NCI-H748 (cell line): ENCODE data around the gene SH3D19.
"Not testable (repeated sequence)": the region's sequence is repeated elsewhere in the genome, so short reads cannot be mapped to it uniquely, and the experiment has no call there.

Experiments used
- DNase-seq: peaks from one replicate; lab custom pipeline; 2025; ENCODE audit not compliant: unreplicated experiment; lab: John Stamatoyannopoulos, UW

Gene SH3D19

DNA sequence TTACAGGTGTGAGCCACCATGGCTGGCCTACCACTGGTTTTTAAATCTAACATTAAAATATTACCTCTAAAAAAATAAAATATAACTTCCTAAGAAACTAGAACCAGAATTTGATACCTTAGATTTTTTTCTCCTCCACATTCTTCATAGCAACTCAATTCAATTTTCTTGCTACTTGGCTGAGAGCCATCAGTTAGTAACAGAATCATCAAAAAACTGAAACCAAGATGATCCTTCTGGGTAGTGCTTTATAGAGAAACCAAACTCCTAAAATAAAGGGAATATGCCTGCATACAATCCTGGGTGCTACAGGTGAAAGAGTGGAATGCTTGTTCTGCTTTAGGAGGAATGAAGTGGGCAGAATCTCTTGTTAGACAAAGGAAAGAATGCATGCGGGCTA is 161.6 kb downstream of the SH3D19 start:
- DNase-seq: no peak

DNA sequence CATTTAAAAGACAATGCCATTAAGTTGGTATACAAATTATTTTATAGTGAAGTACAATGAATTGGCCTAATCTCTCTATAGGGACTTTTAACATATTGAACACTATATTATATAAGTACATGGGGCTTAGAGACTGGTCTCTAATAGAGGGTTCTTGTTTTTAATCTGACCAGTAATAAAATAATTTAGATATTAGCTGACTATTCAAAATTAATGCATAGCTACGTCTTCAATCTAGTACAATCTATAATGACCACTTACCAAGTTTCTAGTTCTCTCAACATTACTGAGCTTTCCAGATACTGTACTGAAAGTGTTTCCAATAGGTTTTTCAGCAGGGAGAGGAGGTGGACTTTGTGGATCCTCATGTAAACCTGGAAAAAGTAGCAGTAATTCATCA is 166.4 kb downstream of the SH3D19 start:
- DNase-seq: no peak

DNA sequence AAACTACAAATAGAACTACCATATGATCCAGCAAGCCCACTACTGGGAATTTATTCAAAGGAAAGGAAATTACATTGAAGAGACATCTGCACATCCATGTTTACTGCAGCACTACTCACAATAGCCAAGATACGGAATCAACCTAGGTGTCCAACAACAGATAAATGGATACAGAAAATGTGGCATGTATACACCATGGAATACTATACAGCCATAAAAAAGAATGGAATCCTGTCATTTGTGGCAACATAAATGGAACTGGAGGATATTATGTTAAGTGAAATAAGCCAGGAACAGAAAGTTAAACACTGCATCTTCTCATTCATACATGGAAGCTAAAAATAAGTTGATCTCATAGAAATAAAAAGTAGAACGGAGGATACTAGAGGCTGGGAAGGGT is 167.9 kb downstream of the SH3D19 start:
- no peak for DNase-seq

DNA sequence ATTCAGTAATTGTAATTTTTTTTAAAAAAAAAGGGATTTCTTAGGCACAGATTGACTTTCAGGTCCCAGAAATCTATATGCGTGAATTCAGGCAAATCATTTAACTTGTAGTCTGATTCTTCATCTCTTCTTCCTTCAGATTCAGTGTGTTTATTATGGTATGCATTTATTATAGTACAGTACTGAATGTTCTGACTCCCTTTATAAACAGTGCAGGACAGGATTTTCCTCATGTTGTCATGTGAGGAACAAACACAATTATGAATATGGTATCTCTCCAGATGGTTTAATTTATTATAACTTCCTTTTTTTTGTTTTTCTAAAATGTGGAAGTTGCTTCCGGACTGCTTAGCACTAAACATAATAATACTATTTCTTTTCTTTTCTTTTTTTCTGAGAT is 171.8 kb downstream of the SH3D19 start:
- no peak for DNase-seq

DNA sequence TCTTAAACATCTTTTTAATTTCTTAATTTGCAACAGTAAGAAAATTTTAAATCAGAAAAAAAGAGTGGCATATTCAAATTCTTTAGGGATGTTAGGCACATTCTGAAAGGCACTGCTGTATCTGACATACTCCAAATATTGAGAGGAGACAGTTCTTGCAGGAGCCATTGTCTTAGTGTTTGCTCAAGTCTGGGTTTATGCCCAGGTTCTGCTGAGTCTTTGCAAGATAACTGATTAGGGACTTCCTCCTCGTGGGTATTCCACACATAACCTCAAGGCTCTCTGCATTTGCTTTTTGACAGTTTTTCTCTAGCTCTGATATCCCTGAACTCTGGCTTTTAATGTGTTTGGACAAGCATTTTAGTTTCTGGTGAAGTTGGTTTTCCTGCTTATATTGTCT is 173.4 kb downstream of the SH3D19 start:
- DNase-seq: peak; percentile 19

DNA sequence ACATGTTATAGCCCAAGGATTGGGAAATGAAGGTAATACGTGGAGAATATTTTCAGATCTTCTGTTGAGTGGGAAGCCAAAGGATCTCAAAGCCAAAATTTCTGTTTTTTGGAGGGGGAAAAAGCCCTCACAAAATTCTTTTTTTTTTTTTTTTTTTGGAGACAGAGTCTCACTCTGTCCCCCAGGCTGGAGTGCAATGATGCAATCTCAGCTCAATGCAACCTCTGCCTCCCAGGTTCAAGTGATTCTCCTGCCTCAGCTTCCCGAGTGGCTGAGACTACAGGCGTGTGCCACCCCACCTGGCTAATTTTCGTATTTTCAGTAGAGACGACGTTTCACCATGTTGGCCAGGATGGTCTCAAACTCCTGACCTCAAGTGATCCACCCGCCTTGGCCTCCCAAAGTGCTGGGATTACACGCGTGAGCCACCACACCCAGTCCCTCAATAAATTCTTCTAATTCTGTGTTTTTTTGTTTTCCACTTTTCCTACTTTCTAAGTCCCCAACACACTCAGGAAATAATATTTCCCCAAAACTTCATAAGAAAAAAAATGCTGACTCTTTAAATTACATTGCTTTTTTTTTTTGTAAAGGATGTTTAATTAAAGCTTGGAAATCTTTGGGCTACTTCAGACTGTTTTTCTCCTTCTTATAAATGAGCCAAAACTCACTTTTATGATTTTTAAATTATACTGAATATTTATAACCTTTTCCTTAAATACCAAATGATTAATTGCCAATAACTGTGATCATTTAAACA is 174.4 kb downstream of the SH3D19 start:
- DNase-seq: no peak

DNA sequence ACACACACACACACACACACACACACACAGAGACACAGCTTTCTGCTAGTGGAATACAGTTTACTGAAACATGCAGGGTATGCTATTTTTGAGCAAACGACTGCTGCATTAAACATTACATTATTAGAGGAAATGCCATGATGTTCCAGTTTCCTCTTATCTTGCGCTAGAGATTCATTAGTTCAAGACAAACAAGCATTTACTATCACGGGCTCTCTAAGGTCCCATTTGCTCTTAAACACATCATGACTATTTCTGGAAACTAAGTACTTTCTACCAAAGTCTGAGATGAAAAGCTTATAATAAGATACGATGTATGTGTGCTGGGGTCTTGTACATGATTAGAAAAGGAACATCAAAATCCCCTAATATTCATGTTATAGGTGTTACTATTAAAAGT is 177.1 kb downstream of the SH3D19 start:
- DNase-seq: no peak

DNA sequence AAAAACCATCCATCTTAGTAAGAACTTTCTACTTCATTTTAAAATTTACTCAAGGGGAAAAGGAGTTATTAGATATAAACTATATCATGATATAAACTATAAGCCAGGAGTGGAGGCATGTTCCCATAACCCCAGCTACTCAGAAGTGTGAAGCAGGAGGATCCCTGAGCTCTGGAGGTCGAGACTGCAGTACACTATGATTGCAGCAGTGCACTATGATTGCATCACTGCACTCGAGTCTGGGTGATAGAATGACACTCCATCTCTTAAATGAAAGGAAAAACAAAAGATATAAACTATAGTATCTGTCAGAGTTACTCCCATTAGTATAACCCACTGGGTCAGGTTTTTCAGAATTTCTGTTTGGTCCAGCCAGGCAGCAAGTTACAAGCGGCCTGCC is 178.4 kb downstream of the SH3D19 start:
- DNase-seq: no peak

DNA sequence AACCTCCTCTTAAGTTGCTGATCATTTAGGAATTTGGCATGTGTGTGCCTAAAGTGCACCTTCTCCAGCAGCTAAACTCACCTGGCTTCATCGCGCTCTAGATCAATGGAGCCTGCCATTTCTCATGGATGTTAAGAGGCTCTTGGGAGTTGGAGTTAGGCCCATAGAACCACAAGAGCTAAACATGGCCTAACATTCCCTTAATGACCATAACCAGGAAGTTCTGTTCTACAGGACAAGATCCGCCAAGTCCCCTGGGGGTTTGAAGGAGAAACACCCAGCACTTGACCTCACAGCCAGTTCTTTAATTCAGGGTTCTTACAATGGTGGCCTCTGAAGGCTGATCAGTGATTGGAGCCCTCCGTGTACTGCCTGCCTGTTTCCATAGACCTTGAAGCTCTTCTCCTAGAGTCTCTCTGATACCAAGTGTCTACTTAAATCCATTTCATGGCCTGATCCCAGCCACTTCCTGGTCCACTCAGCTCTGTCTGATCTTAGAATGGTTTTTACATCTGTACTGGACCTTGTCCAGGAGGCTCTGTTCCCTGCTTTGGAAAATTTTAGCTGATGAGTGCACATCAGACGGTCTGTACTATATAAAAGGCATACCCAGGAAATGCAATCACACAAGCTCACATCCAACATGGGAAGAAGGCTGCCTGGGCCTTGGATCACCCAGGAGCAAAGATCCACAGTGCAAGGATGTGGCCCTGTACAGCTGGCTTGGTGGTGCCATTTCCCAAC is 180.9 kb downstream of the SH3D19 start:
- no peak for DNase-seq

DNA sequence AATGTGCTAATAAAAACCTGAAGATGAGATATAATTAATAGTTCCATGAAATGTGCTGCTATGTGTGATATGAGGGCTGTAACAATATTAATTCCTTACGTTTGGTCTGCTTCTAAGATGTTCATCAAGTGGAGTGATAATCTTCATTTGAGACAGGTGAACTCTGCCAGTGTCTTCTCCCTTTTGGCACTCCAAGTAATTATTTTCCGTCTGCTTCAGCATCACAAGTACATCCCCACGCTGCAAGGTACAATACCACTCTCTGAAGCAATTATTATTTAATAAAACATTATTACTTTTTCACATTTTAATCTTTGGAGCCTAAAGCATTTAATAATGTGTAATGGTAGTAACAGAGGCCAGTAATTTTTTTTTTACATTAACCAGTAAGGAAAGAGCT is 181.6 kb downstream of the SH3D19 start:
- no peak for DNase-seq

DNA sequence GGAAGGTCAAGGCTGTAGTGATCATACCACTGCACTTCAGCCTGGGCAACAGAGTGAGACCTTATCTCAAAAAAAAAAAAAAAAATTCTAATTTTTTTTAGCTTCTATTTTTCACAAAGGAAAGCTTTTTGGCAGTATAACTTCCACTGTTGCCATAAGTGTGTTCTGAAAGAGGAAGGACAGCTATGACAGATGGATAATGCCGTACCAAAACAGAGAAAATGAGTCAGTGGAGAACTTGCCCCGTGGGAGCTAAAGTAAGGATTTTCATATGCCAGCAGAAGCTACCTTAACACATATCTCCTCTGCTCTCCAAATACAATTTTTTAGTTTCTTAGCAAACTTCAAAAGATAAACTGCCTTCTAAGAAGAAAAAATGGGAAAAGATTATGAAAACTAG is 182.2 kb downstream of the SH3D19 start:
- no peak for DNase-seq

DNA sequence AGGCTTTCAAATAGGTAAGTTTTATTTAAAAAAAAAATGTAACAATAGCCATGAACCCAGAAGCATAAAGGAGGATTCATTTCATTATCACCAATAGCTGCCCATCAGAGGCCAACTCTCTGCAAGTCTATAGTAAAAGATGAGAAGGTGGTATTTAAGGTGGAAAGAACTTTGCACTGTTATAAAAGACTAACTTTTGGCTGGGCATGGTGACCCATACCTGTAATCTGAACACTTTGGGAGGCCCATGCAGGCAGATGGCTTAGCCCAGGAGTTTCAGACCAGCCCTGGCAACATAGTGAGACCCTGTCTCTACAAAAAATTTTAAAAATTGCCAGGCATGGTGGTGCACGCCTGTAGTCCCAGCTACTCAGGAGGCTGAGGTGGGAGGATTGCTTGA is 182.6 kb downstream of the SH3D19 start:
- no peak for DNase-seq

DNA sequence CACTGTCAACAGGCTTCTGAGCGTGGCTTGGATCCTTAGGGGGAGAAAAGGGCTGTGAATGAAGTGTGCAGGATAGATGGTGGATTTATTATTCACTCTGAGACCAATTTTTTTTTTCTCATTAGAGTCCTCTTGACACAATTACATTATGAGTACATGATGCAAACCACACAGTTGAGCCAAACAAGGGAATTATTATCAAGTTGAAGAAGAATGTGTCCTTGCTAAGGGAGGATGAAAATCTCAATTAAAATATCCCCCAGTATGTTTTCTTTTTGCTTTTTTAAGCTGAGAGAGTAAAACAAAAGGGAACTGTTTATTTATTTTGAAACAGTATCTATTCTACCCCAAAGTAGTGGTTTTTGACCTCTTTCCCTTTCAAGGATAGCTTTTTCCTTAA is 185.6 kb downstream of the SH3D19 start:
- DNase-seq: no peak

DNA sequence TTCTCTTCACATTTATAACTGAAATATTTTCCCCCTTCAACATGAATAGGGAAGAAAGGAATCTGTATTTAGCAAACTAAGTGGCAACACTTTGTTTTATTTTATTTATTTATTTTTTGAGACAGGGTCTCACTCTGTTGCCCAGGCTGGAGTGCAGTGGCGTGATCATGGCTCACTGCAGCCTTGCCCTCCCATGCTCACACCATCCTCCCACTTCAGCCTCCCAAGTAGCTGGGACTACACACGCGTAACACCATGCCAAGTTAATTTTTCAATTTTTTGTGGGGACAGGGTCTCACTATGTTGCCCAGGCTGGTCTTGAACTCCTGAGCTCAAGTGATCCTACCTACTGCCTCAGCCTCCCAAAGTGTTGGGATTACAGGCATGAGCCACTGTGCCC is 189.4 kb downstream of the SH3D19 start:
- DNase-seq: not testable (repeated sequence)

DNA sequence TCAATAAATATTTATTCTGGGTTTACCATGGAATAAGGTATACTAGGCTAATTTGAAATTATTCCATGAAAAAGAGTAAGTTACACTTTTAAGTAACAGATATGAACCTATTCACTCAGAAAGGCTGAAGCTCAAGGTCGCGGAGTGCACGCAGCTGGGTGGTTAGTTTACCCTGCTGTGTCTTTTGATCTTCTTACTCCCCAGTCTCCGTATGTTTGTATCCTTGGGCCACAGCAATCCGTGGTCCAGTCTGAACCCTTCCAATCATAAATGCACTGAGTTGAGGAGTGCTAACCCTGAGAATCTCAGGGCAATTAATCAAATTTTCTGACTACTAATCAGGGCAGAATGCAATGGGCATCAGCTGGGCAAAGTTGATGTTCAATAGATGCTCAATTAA is 192.1 kb downstream of the SH3D19 start:
- DNase-seq: no peak

DNA sequence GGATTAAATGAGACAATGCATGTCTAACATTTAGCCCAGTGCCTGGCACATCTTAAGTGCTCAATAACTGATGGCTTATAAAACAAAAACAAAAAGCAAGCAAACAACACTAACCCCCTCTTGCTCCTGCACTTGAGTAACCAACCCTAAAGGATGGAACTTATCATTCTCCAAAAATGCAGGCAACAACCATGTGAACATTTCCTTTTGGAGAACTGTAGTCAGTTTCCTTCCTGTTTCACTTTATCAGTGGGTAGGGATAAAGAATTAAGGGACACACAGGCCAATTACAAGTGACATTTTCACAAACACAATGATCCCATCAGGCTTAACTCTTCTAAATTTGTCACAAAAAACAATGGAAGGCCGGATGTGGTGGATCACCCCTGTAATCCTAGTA is 195.6 kb downstream of the SH3D19 start:
- no peak for DNase-seq

DNA sequence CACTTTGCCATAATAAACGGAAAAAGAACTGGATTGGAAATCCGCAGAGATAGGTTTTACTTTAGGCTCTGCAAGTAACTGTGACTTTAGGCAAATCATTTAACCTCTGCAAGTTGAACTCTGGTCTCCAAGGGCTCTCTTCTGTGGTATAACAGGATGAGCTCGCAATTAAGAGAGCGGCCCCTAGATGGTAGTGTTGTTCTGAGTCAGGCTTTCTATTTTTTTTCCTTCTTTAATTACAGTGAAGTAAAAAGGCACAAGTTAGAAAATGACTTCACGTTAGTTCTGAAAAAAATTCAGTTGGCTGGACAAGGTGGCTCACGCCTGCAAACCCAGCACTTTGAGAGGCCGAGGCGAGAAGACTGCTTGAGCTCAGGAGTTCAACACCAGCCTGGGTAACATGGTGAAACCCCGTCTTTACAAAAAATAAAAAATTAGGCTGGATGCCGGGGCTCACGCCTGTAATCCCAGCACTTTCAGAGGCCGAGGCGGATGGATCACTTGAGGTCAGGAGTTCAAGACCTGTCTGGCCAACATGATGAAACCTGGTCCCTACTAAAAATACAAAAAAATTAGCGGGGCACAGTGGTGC is 207.9 kb downstream of the SH3D19 start:
- DNase-seq: peak; percentile 56

DNA sequence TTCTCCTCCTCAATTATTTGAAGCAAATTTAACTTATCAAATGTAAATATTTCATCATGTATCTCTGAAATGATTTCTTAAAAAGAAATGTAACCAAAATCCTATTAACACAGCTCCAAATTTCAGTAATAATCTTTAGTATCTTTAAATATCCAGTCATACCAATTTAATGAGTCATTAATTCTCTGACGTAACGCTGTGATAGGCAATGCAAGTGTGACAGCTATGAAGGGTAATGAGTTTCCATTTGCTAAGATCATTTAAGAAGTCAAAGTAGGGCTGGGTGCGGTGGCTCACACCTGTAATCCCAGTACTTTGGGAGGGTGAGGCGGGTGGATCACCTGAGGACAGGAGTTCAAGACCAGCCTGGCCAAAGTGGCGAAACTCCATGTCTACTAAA is 210.4 kb downstream of the SH3D19 start:
- no peak for DNase-seq

DNA sequence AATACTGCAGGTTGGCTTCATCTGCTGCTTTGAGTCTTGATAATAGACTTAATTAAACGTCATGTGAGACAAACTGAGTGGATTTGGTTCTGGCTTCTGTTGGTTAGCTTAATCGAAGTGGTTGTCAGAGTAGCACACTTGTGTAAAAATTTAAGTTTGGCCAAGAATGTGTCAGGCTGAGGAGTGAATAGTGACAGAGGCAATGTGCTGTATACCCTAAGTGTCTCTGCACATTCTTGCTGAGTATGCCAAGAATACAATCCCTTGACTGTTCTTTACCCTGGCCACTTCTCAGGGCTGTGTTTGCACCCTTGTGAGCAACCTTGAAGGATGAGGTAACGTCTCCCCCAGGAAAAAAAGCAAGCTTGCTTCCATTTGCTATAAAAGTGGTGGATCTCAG is 211.1 kb downstream of the SH3D19 start:
- DNase-seq: no peak

DNA sequence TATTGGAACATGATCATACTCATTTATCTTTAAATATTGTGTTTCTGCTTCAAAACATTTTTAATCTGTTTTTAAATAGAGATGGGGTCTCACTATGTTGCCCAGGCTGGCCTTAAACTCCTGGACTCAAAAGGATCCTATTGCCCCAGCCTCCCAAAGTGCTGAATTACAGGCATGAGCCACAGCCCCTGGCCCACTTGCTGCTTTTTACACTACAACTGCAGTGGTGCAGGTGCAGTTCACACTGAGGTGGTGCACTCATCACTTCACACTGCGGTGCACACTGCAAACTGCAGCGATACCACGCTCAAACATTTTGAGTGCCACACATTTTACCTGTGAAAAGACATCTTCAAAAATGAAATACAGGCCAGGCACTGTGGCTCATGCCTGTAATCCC is 215.2 kb downstream of the SH3D19 start:
- no peak for DNase-seq

DNA sequence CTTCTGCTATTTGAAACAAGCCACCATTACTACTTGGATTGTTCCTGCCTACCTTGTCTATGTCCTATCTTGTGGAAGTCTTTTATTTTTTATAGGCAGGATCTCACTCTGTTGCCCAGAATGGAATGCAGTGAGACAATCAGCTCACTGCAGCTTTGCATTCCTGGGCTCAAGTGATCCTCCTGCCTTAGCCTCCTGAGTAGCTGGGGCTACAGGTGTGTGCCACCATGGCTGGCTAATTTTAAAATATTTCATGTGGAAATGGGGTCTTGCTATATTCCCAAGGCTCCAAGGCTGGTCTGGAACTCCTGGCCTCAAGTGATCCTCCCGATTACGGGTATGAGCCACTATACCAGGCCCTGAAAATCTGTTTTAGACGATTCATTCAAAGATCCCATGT is 218.3 kb downstream of the SH3D19 start:
- no peak for DNase-seq

DNA sequence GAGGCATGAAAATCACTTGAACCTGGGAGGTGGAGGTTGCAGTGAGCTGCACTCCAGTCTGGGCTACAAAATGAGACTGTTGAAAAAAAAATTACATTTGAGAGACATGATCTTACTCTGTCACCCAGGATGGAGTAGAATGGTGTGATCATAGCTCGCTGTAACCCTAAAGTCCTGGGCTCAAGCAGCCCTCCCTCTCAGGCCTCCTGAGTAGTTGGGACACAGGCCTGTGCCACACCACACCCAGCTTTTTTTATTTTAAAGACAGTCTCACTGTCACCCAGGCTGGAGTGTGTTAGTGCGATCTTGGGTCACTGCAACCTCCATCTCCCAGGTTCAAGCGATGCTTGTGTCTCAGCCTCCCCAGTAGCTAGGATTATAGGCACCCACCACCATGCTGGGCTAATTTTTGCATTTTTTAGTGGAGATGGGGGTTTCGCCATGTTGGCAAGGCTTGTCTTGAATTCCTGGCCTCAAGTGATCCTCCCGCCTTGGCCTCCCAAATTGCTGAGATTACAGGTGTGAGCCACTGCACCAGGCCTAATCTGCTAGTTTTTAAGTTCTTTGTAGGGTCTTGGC is 219.9 kb downstream of the SH3D19 start:
- no peak for DNase-seq
